ENCODE measurements around the gene MLH3.

DNA sequence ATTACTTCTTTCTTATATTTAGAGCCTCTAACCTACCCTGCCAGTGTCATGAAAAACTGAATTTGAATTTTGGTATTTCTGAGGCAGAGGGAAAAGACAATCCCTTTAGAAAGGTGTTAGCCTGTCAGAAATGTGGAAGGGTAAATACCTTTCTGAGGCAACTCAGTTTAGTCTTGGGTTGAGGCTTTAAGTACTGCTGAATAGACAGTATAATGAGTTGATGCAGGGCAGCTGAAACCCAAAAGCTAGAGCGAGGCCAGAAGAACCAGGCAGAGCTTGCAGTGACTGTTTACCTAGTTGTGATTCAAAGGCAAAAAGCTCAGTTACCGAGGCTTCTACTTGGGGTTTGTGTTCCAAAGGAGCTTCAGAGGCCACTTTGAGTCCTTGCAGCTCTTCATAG, 36.9 kb upstream of the MLH3 start:
- TF ChIP-seq ZNF274 (IDR thresholded peaks at IDR 0.05; ENCODE audit: insufficient read depth, insufficient read length), result no peak
- TF ChIP-seq RAD51 (IDR thresholded peaks at IDR 0.05), result no peak
- TF ChIP-seq, protein P1, sequence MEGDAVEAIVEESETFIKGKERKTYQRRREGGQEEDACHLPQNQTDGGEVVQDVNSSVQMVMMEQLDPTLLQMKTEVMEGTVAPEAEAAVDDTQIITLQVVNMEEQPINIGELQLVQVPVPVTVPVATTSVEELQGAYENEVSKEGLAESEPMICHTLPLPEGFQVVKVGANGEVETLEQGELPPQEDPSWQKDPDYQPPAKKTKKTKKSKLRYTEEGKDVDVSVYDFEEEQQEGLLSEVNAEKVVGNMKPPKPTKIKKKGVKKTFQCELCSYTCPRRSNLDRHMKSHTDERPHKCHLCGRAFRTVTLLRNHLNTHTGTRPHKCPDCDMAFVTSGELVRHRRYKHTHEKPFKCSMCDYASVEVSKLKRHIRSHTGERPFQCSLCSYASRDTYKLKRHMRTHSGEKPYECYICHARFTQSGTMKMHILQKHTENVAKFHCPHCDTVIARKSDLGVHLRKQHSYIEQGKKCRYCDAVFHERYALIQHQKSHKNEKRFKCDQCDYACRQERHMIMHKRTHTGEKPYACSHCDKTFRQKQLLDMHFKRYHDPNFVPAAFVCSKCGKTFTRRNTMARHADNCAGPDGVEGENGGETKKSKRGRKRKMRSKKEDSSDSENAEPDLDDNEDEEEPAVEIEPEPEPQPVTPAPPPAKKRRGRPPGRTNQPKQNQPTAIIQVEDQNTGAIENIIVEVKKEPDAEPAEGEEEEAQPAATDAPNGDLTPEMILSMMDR (IDR thresholded peaks at IDR 0.05 in 2 of 3, conservative IDR thresholded peaks at IDR 0.05 in 1 of 3; ENCODE audit: control insufficient read depth in 2 of 3, extremely low read depth in 1 of 3, insufficient read depth in 1 of 3, low read depth in 3 of 3, low read length in 3 of 3), result no peak
